Kidney (tissue), 14 donors: ENCODE data around the gene PFKL. TPM values are rescaled to one million over a fixed set of nuclear protein-coding genes. Genes with fewer than 3 reads are reported as not detected.

Source experiments
- DNase-seq, 5 donors: peaks; one replicate each; pipeline ENCODE4 v3.0.0-alpha.2; 2013 to 2020
- FAIRE-seq: peaks from 2 replicates; lab custom pipeline; 2012; peaks lifted over from hg19 to GRCh38; lab: Jason Lieb, UNC
- H3K27ac ChIP-seq, 2 donors: one replicate each; pipeline ENCODE4 v1.7.0; 2013; ENCODE audit warnings: low read depth in 2 of 2, low read length in 2 of 2, inconsistent platforms in 1 of 2
- H3K27me3 ChIP-seq: one replicate; pipeline ENCODE4 v1.7.1; 2013; ENCODE audit warnings: low read length, inconsistent platforms; ENCODE audit not compliant: control insufficient read depth, insufficient read depth
- H3K36me3 ChIP-seq, 3 donors: one replicate each; pipeline versions ENCODE4 v1.7.0 to v1.7.1; 2013; ENCODE audit warnings: low read length in 3 of 3, control low read depth in 1 of 3, inconsistent platforms in 1 of 3; ENCODE audit not compliant: insufficient read depth in 3 of 3, control insufficient read depth in 2 of 3
- H3K4me1 ChIP-seq, 3 donors: one replicate each; pipeline versions ENCODE4 v1.7.0 to v1.7.1; 2013; ENCODE audit warnings: low read length in 3 of 3, inconsistent platforms in 1 of 3, low read depth in 1 of 3; ENCODE audit not compliant: control insufficient read depth in 2 of 3, insufficient read depth in 2 of 3
- H3K4me3 ChIP-seq, 3 donors: one replicate each; pipeline versions ENCODE4 v1.7.0 to v1.8.1; 2013; ENCODE audit warnings: low read length in 3 of 3, control low read depth in 1 of 3, inconsistent platforms in 1 of 3
- H3K9ac ChIP-seq, 3 donors: one replicate each; pipeline versions ENCODE4 v1.7.0 to v1.7.1; 2013; ENCODE audit warnings: low read length in 3 of 3, control low read depth in 1 of 3, inconsistent platforms in 1 of 3
- H3K9me3 ChIP-seq, 3 donors: one replicate each; pipeline versions ENCODE4 v1.7.0 to v1.7.1; 2013; ENCODE audit warnings: low read length in 3 of 3, control low read depth in 1 of 3, inconsistent platforms in 1 of 3; ENCODE audit not compliant: control insufficient read depth in 2 of 3, insufficient read depth in 1 of 3
- CTCF ChIP-seq: IDR thresholded peaks from 3 replicates; pipeline ENCODE4 v1.5.1; 2012; ENCODE audit warnings: mild to moderate bottlenecking, moderate library complexity, borderline replicate concordance; ENCODE audit not compliant: insufficient read depth; ENCODE audit errors: extremely low read depth
- intact Hi-C: fragments of 100-400 bp; cut with DNase I; formaldehyde crosslinking; loops from one replicate; pipeline ENCODE4 v1.11.1; 2022
- polyA plus RNA-seq: library from polyadenylated mRNA; stranded (reverse); fragments of 350-450 nt; fragmentation: Illumina TruSeq; extraction: RNeasy Lipid Tissue Mini Kit (QIAGEN cat#74804); gene quantifications from one replicate; pipeline ENCODE4 v1.2.3, GENCODE V29; 2014; ENCODE audit warnings: low read depth, low replicate concordance; ENCODE audit not compliant: insufficient read depth
- total RNA-seq: library from RNA; stranded (reverse); fragmentation: NEBNext Ultra II Directional; extraction: Animal tissue kit (Norgen Biotek cat#: 25700); gene quantifications from one replicate; pipeline ENCODE4 v1.2.1, GENCODE V29; 2021
- donor health status: control.
- donor health status: control.
- donor health status: control.
- donor health status: control.
- donor health status: control.
- donor health status: DM: yes; HTN: yes; CAD: no.
- donor health status: Normal renal cell carcinoma (clear cell type).

PFKL gene
- total and polyA plus RNA-seq, 2 donors from 2014 or later: 155 to 197 TPM

DNA sequence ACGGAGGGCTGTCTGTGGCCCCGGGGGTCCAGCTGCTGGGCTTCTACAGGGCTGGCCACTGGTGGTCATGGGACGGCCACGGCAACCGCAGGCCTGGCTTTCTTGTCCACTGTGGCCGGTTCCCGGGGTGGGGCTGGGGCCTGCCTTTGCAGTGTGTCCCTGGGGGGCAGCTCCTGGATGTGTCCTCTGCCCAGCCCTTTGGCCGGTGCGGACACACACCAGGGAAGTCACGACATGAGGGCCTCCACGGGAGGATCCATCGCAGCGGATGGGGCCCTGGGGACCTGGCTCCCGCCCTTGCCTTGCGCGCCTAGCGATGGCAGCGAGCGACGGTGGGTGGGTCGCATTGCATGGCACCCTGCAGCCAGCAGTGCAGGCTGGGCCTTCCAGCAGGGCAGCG, 18.0 kb downstream of the PFKL start:
- Histone ChIP-seq H3K4me1 (no peaks in the 10 kb centered on the region), H3K4me3 (no peak overlapping the region), H3K27ac (no peak overlapping the region), H3K9me3 (no peaks in the 10 kb centered on the region), H3K36me3 (peaks cover 0 to 39% (median 14%) of the 10 kb centered on the region in 3 donors), H3K9ac (no peak overlapping the region), H3K27me3 (no peaks in the 10 kb centered on the region)
- intact Hi-C loops: no loop called here
- no peak for FAIRE-seq
- no peak for DNase-seq
- TF ChIP-seq CTCF: no peak

- H3K4me3 ChIP-seq: no peak overlapping the region
- no peak for FAIRE-seq
- no peaks in the 10 kb centered on the region for H3K27me3 ChIP-seq
- H3K4me1 ChIP-seq: no peaks in the 10 kb centered on the region
- no peak for DNase-seq
- H3K36me3 ChIP-seq: peaks cover 0 to 33% (median 15%) of the 10 kb centered on the region in 3 donors
- no peak overlapping the region for H3K9ac ChIP-seq
- no peak overlapping the region for H3K27ac ChIP-seq
- intact Hi-C loops: no loop called here
- TF ChIP-seq CTCF: no peak
- no peaks in the 10 kb centered on the region for H3K9me3 ChIP-seq
Measured at GRCh38 chr21:44318489-44319285, 18.8 kb downstream of the PFKL start.

DNA sequence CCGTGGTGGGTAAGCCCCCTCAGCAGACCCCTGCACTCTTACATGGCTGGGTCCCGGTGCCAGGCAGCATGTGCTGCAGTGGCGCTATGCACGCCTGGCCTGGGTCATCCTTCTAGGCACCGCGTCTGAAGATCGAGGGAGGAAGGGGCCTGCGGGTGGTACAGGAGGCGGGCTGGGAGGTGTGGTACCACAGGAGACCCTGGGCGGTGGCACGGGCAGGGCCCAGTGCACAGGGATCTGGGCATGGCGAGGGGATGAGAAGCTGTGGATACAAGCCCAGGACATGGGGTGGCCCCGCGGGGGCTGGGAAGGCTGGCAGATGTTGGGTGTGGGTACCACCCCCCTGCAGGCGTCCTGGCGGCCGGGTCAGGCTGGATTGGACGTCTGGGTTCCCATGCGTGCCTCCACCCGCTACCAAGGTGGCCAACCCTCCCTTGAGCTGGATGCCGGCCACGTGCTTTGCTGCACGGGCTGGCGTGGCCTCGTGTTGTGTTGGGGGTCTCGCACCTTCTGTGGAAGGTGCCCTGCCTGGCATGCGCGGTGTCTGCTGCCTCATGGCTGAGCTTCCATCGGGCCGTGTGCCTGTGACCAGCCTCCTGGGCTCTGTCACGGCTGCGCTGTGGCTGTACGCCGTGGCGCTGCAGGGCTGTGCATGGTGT, 19.7 kb downstream of the PFKL start:
- Histone ChIP-seq H3K4me3 (no peak overlapping the region), H3K4me1 (no peaks in the 10 kb centered on the region), H3K27ac (no peak overlapping the region), H3K9ac (no peak overlapping the region), H3K27me3 (no peaks in the 10 kb centered on the region), H3K36me3 (peaks cover 0 to 36% (median 15%) of the 10 kb centered on the region in 3 donors), H3K9me3 (no peaks in the 10 kb centered on the region)
- FAIRE-seq: no peak
- no peak for DNase-seq
- intact Hi-C loops: no loop called here
- no peak for TF ChIP-seq CTCF
